PC-9 (cell line): ENCODE measurements around the gene REV3L. TPM values are rescaled to one million over a fixed set of nuclear protein-coding genes. Genes with fewer than 3 reads are reported as not detected.
"Not testable (repeated sequence)": the region's sequence is repeated elsewhere in the genome, so short reads cannot be mapped to it uniquely, and the experiment has no call there.

ENCODE experiments used
- BruUV-seq: library from RNA; stranded (reverse); fragments of 400-500 nt; replicated peaks from 2 replicates; lab custom pipeline; 2021; lab: Mats Ljungman, UMichigan
- CTCF ChIA-PET: fragments of 300-600 bp; sonication (Branson Sonifier 250); formaldehyde crosslinking; loops from one replicate; lab custom pipeline; 2022; ENCODE audit warnings: antibody characterized with exemption; lab: Charles Lee
- POLR2A ChIA-PET: fragments of 300-600 bp; sonication (Branson Sonifier 250); formaldehyde crosslinking; loops from one replicate; lab custom pipeline; 2022; ENCODE audit warnings: antibody characterized with exemption; ENCODE audit not compliant: unreplicated experiment; lab: Charles Lee
- DNase-seq, 2 experiments: peaks; one replicate each; pipeline versions ENCODE4 v3.0.0 to v3.0.0-alpha.2; 2015 to 2022; ENCODE audit warnings: mixed read lengths in 1 of 2
- H2AFZ ChIP-seq: fragments of 200-600 bp; sonication (generic); 2 replicates; pipeline ENCODE4 v1.8.1; 2017; ENCODE audit warnings: antibody characterized with exemption
- H3F3A ChIP-seq: fragments of 200-600 bp; sonication (generic); 2 replicates; pipeline ENCODE4 v1.8.1; 2017; ENCODE audit warnings: antibody characterized with exemption, mild to moderate bottlenecking, low read depth; ENCODE audit not compliant: insufficient read depth
- H3K27ac ChIP-seq: fragments of 200-600 bp; sonication (generic); 2 replicates; pipeline ENCODE4 v1.6.1; 2016; ENCODE audit warnings: mixed run types
- H3K27me3 ChIP-seq: fragments of 200-600 bp; sonication (generic); 2 replicates; pipeline ENCODE4 v1.6.1; 2016; ENCODE audit warnings: low read depth, mixed run types; ENCODE audit not compliant: insufficient read depth
- H3K36me3 ChIP-seq: fragments of 200-600 bp; sonication (generic); 2 replicates; pipeline ENCODE4 v1.6.1; 2016; ENCODE audit warnings: low read depth, mixed run types
- H3K4me1 ChIP-seq: fragments of 200-600 bp; sonication (generic); replicated peaks from 2 replicates; pipeline ENCODE4 v1.6.1; 2016; ENCODE audit warnings: mixed run types; ENCODE audit not compliant: insufficient read depth
- H3K4me2 ChIP-seq: fragments of 200-600 bp; sonication (generic); 2 replicates; pipeline ENCODE4 v1.6.1; 2017; ENCODE audit warnings: mixed run types
- H3K4me3 ChIP-seq: fragments of 200-600 bp; sonication (generic); 2 replicates; pipeline ENCODE4 v1.6.1; 2016; ENCODE audit warnings: mixed run types
- H3K79me2 ChIP-seq: fragments of 200-600 bp; sonication (generic); 2 replicates; pipeline ENCODE4 v1.6.1; 2017; ENCODE audit warnings: low read depth, mixed run types
- H3K9me2 ChIP-seq: fragments of 200-600 bp; sonication (generic); 2 replicates; pipeline ENCODE4 v1.8.1; 2017; ENCODE audit warnings: mild to moderate bottlenecking; ENCODE audit not compliant: insufficient read depth
- H3K9me3 ChIP-seq: fragments of 200-600 bp; sonication (generic); 2 replicates; pipeline ENCODE4 v1.8.1; 2016; ENCODE audit warnings: low read depth; ENCODE audit not compliant: insufficient read depth
- H4K20me1 ChIP-seq: fragments of 200-600 bp; sonication (generic); 2 replicates; pipeline ENCODE4 v1.8.1; 2017; ENCODE audit not compliant: insufficient read depth
- EZH2 ChIP-seq: fragments of 200-600 bp; sonication (generic); IDR thresholded peaks from 2 replicates; pipeline ENCODE4 v1.8.0; 2017; ENCODE audit warnings: antibody characterized with exemption, low read depth
- intact Hi-C: fragments of 100-400 bp; cut with micrococcal nuclease; formaldehyde crosslinking; loops from one replicate; pipeline ENCODE4 v1.10.0; 2022; ENCODE audit not compliant: unreplicated experiment
- total RNA-seq: library from RNA; stranded (reverse); gene quantifications from 2 replicates; pipeline ENCODE4 v1.2.3, GENCODE V29; 2021
- TF ChIP-seq, protein P1 (sequence below): fragments of 200-600 bp; sonication (generic); conservative IDR thresholded peaks from 2 replicates; pipeline ENCODE4 v1.6.1; 2017; ENCODE audit warnings: mixed run types, antibody characterized with exemption, mild to moderate bottlenecking, moderate library complexity

Gene REV3L
- total RNA-seq, 1 experiment from 2014 or later = 22.9 TPM

DNA sequence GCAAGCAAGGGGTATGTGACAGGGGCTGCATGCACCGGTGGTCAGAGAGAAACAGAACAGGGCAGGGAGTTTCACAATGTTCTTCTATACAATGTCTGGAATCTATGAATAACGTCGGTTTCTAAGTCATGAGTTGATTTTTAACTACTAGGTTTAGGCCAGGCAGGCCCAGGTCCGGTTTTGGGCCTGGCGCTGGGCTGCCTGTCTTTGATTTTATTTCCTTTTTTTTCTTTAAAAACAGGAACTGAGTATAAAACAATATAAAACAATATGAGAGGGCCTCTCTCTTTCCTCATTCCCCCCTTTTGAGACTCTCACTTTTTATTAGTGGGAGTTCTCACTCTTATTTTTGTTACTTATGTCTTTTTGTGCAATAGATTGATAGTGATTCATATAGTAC lies 198.7 kb downstream of the REV3L start:
- CTCF ChIA-PET, H3K9me2 ChIP-seq, H4K20me1 ChIP-seq, H3F3A ChIP-seq, H3K9me3 ChIP-seq, H3K27me3 ChIP-seq, DNase-seq, H2AFZ ChIP-seq, H3K79me2 ChIP-seq, H3K4me3 ChIP-seq, H3K4me2 ChIP-seq, BruUV-seq, H3K36me3 ChIP-seq, intact Hi-C loops, H3K4me1 ChIP-seq, H3K27ac ChIP-seq: not testable (repeated sequence)
- POLR2A ChIA-PET = interaction anchor here (0.6 kb wide), 1 partner anchor 247 kb away, joined by 8 read pairs; no protein-coding TSS in a partner anchor

DNA sequence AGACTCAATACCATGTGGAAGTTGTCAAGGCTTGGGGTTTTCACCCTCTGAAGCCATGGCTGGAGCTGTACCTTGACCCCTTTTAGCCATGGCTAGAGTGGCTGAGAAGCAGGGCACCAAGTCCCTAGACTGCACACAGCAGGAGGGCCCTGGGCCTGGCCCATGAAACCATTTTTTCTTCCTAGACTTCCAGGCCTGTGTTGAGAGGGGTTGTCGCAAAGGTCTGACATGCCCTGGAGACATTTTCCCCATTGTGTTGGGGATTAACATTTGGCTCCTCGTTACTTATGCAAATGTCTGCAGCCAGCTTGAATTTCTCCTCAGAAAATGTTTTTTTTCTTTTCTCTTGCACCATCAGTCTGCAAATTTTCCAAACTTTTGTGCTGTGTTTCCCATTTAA lies 199.3 kb downstream of the REV3L start:
- H3K4me2 ChIP-seq = no peak overlapping the region
- peaks cover 3% of the 10 kb centered on the region; the same call in 1 of the 2 replicates for H3K79me2 ChIP-seq
- ChIA-PET POLR2A (no interaction called here), CTCF (no interaction called here)
- BruUV-seq = no TSS peak
- intact Hi-C loops = no loop called here
- H3K4me1 ChIP-seq = no peaks in the 10 kb centered on the region
- no peak overlapping the region for H2AFZ ChIP-seq
- H3K27ac ChIP-seq = no peak overlapping the region
- TF ChIP-seq EZH2 = no peak
- TF ChIP-seq, protein P1, sequence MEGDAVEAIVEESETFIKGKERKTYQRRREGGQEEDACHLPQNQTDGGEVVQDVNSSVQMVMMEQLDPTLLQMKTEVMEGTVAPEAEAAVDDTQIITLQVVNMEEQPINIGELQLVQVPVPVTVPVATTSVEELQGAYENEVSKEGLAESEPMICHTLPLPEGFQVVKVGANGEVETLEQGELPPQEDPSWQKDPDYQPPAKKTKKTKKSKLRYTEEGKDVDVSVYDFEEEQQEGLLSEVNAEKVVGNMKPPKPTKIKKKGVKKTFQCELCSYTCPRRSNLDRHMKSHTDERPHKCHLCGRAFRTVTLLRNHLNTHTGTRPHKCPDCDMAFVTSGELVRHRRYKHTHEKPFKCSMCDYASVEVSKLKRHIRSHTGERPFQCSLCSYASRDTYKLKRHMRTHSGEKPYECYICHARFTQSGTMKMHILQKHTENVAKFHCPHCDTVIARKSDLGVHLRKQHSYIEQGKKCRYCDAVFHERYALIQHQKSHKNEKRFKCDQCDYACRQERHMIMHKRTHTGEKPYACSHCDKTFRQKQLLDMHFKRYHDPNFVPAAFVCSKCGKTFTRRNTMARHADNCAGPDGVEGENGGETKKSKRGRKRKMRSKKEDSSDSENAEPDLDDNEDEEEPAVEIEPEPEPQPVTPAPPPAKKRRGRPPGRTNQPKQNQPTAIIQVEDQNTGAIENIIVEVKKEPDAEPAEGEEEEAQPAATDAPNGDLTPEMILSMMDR = no peak
- no peaks in the 10 kb centered on the region for H3K9me2 ChIP-seq
- H3K4me3 ChIP-seq = no peak overlapping the region
- no peaks in the 10 kb centered on the region for H3F3A ChIP-seq
- no peaks in the 10 kb centered on the region for H3K27me3 ChIP-seq
- no peaks in the 10 kb centered on the region for H3K9me3 ChIP-seq
- H3K36me3 ChIP-seq = peaks cover 9% of the 10 kb centered on the region
- H4K20me1 ChIP-seq = no peaks in the 10 kb centered on the region
- DNase-seq = no peak

DNA sequence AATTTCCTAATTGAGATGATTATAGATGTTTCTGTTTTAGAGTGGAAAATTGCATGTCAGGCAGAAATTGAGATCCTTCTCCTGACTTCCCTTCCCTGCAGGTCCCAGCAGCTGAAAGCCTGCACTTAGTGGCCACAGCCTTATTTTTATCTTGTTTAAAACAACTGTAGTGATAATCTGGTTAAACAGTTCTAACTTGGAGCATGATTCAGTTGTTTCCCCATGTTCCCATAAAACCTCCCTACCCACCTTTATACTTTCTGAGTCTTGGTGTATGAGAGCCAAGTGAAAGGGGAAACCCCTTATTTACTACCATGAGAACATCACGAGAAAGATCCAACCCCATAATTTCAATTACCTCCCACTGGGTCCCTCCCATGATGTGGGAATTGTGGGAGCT lies 200.5 kb downstream of the REV3L start:
- H3K36me3 ChIP-seq = peaks cover 11% of the 10 kb centered on the region
- H3K4me1 ChIP-seq = no peaks in the 10 kb centered on the region; the same call in 1 of the 2 replicates
- no peak overlapping the region for H3K4me3 ChIP-seq
- H3K9me3 ChIP-seq = no peaks in the 10 kb centered on the region
- no peak overlapping the region for H2AFZ ChIP-seq
- peak in 1 of 2 experiments; percentile 26 for DNase-seq
- no peaks in the 10 kb centered on the region for H4K20me1 ChIP-seq
- intact Hi-C loops = no loop called here
- ChIA-PET CTCF (no interaction called here), POLR2A (no interaction called here)
- no peak for TF ChIP-seq EZH2
- TF ChIP-seq, protein P1 = no peak
- peaks cover 3% of the 10 kb centered on the region; the same call in 1 of the 2 replicates for H3K79me2 ChIP-seq
- H3K9me2 ChIP-seq = no peaks in the 10 kb centered on the region
- H3K27me3 ChIP-seq = no peaks in the 10 kb centered on the region
- H3K27ac ChIP-seq = no peak overlapping the region
- H3F3A ChIP-seq = no peaks in the 10 kb centered on the region
- no TSS peak for BruUV-seq
- H3K4me2 ChIP-seq = no peak overlapping the region

DNA sequence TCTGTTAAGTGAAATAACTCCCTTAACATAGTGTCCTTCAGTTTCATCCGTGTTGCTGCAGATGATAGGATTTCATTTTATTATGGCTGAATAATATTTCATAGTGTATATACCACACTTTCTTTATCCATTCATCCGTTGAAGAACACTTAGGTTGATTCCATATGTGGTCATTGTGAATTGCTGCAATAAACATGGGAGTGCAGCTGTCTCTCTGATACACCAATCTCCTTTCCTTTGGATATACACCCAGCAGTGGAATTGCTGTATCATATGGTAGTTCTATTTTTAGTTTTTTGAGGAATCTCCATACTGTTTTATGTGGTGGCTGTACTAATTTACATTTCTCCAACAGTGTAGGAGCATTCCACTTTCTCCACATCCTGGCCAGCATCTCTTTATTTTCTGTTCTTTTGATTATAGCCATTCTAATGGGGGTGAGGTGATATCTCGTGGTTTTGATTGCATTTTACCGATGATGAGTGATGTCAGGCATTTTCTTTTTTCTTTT lies 202.5 kb downstream of the REV3L start:
- peaks cover 18% of the 10 kb centered on the region for H3K4me1 ChIP-seq
- ChIA-PET CTCF (no interaction called here), POLR2A (no interaction called here)
- no peaks in the 10 kb centered on the region for H3K27me3 ChIP-seq
- peaks cover 10% of the 10 kb centered on the region; the same call in 1 of the 2 replicates for H3F3A ChIP-seq
- BruUV-seq = no TSS peak
- intact Hi-C loops = no loop called here
- H2AFZ ChIP-seq = no peak overlapping the region
- DNase-seq = no peak
- H3K9me2 ChIP-seq = no peaks in the 10 kb centered on the region
- TF ChIP-seq, protein P1 = no peak
- no peak for TF ChIP-seq EZH2
- H3K4me3 ChIP-seq = no peak overlapping the region
- peaks cover 8% of the 10 kb centered on the region; the same call in 1 of the 2 replicates for H3K79me2 ChIP-seq
- H3K9me3 ChIP-seq = no peaks in the 10 kb centered on the region
- peaks cover 25% of the 10 kb centered on the region for H3K36me3 ChIP-seq
- H4K20me1 ChIP-seq = no peaks in the 10 kb centered on the region
- H3K4me2 ChIP-seq = no peak overlapping the region
- no peak overlapping the region for H3K27ac ChIP-seq
